8988T (cell line): Measurements from ENCODE around the gene SNN.

Experiments
- DNase-seq: peaks from one replicate; pipeline ENCODE4 v3.0.0; 2011

Gene SNN

GRCh38 chr16:11668623-11669379 is 546 bp downstream of the SNN start:
- DNase-seq, result no peak

GRCh38 chr16:11669380-11670146 is 1.3 kb downstream of the SNN start:
- DNase-seq, result no peak

DNA sequence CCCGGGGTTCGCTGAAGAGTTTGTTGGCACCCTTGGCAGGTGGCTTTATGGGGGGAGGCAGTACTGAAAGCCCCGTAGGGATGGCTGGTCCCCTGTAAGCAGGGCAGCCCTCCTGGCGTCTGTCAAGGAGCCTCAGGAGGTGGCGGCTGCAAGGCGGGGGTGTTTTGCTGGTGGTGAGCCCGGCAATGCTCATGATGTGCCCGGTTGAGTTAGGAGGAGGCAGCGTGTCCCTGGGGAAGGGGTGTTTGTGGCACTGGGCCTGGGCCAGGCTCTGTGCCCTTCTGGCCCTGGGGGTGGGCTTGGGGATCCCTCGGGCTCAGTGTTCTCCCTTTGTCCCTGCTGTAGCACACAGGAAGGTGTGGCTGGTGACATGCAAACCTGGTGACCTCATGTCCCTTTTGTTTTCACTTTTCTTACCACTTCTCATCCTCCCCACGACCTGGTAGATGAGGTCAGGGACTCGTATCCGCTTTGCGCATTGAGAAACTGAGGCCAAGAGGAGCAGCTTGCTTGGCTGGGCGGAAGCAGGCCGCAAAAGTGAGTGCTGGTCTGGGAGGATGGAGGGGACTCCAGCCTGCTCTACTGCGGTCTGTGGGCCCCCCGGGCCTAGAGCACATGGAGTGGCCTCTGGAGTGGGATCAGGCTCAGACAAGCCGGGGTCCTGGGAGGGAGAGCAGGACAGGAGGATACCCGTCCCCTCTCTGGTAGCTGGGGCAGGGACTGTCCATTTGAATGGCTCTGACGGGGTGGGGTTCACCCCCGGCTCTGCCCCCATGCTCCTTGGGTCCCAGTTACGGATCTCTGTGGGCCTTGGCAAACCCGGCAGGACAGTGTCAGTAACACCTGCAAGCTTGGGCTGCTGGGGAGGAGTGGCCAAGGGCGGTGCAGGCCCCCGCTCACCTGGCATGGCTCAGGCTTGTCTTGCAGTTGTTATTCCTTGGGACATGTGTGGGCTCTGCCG is 2.2 kb downstream of the SNN start:
- DNase-seq, result no peak

DNA sequence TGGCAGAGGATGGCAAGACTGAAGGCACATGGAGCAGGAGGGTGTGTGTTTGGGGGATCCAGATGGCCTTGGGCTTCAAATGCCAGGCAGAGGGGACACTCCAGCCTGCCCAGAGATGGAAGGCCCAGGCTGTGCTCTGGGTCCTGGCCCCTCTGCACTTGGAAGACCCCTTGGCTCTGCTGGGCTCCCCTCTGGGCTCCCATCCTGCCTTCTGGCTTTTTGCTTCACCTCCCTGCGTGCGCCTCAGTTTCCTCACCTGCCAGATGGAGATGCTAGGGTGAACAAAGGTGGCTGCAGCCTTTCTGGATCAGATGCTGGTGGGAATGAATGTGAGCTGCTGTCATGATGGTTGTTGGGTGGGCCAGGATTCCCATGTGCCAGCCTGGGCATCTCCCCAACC is 3.0 kb downstream of the SNN start:
- DNase-seq, result no peak

- no peak for DNase-seq
These were observed 3.4 kb downstream of the SNN start for GRCh38 chr16:11671676-11672075.

DNA sequence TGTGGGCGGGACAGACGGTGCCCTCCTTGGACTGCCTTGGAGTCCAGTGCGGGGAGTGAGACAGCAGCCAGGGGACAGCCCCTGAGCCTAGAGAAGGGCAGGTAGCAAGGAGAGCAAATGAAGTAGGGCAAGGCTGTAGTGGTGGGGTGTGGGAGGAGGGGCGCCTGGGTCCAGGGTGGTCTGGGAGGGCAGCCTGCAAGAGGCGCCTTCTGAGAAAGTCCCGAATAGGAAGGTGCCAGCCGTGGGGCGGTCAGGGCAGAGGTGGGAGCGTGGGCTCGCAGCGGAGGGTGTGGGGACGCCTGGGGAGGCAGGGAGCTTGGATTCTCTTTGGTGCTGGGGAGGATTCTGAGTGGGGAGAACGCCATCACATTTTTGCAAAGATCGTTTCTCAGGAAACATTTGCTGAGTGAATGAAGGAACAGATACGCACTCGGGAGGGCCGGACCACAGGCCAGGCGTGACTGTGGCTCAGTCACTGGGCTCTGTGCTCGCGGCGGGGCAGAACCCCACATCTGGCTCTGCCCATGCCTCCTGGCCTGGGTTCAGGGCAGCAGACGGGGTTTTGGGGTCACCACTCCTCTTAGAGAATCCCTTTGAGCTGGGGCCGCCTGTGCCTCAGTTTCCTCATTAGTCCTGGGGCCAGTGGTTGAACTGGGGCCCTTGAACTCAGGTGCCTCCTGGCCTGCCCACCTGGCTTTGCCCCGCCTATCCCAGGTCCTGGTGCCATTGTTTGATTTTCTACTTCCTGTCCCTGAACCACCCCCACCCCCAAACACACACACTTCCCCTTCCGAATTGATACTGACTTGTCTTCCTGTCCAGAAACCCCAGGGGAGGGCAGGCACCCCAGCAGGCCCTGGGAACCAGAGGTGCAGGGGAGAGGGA is 4.2 kb downstream of the SNN start:
- no peak for DNase-seq

- DNase-seq, result no peak
These were observed 5.1 kb downstream of the SNN start for GRCh38 chr16:11673091-11674000.

DNA sequence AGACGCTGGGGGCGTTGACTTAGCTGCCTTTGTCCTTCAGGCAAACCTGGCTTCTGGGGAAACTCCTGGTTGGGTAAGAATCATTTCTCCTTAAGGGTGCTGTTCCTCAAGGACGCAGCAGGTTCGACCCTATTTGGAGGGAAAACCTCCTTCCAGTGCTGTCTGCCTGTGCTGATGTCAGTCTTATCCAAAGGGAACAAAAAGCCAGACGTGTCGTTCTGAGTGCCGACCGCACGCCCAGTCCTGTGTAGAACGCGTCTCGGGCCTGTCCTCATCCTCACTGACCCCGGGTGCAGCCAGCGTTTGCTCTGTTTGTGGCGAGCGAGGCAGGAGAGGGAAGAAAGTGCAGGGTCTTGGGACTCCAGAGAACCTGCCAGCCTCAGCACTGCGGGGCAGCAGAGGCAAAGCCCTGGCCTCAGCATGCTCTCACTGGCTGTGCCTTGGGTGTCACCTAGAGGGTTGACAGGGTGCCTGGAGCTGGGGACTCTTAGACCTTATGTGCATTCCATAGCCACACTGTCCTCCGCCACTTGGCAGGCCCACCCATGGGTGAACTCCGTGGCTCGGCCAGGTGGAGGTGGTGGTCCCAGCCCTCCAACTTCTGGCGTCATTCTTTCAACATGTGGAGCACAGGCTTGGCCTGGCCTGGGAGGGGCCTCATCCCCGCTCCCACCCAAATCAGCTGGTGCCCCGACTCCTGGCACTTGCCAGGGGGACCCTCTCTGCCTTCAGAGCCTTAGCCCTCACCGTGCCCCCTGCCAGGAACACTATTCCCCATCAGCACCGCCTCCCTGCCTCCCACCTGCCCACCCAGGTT is 6.0 kb downstream of the SNN start:
- no peak for DNase-seq

DNA sequence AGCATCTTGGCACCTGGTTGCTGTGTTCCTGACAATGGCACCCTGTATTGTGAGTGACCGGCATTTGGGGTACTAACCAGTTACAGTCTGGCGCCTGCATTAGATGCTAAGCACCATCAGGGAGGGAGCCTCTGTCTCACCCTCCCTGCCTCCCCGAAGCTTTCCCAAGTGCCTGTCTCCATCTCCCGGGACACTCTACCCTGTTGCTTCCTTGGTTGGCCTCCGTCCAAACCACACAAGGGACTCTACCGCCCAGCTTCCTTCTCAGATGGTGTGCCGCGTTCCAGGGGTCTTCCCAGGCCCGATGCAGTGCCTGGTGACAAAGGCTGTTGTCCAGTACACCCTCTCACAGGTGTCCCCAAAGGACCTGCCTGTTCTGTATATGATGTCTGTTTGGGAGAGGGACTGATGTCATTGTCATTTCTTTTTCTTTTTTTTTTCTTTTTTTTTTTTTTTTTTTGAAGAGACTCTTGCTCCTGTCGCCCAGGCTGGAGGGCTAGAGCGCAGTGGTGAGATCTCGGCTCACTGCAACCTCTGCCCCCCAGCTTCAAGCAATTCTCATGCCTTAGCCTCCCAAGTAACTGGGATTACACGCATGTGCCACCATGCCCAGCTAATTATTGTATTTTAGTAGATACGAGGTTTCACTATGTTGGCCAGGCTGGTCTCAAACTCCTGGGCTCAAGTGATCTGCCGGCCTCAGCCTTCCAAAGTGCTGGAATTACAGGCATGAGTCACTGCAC is 6.7 kb downstream of the SNN start:
- DNase-seq, result no peak

- DNase-seq, result no peak
These were observed 7.6 kb downstream of the SNN start for GRCh38 chr16:11675561-11676511.

GRCh38 chr16:11676799-11677198 is 8.5 kb downstream of the SNN start:
- DNase-seq, result no peak

- no peak for DNase-seq
These were observed 9.2 kb downstream of the SNN start for GRCh38 chr16:11677451-11677951.

DNA sequence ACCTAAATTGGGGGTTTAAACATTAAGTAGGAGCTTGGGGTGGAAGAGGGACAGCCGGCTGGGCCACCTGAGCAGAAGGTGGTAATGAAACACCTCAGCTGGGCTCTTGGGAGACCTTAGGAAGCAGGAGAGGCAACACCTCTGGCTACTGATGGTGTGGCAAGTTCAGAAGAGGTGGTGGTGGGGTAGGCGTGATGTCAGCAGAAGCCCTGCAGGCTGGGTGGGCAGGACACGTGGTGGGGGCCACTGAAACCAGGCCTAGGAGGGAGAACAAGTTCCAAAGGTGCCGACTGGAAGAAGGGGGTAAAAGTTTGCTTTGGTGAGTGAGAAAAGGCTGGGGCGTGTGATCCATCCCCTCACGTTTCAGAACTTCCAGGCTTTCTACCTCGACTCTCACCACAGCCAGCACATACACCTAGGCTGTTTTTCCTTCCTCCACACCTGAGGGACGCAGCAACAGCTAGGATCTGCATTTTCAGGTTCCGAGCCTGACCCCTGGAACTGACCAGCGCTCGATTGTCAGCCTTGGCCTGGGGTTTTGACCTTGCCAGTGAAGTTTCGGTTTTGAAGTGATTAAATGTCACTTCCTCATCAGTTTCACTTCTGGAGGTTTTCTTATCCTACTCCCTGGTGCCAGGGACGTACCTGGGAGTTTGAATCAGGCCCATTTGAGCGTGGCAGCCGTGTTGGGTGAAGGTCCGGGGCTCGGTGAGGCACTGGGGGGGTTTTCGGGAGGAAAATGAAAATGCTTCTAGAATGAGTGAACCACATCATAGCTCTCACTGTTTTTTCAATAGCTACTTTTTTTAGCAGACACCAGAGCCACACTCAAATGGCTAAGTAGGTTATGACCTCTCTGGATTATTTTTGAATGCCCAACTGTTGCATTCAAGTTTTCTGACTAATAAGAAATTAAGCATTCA is 10.0 kb downstream of the SNN start:
- DNase-seq, result no peak

DNA sequence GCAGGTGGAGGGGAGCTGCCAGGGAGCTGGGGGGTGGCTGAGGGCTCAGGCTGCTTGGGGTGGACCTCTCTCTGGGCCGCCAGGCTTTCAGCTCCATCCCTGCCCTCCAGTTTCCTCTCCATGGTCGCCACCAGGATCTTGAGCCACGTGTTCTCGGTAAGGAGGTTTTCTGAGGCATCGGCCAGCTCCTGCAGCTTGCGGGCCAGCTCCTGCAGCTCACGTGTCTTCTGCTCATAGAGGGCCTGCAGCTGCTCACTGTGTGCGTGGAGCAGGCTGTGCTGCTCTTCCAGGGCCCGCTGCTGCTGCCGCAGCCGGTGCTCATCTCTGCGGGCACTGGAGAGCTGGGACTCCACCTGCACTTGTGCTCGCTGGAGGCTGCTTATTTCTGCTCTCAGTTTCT is 11.0 kb downstream of the SNN start:
- DNase-seq, result no peak

DNA sequence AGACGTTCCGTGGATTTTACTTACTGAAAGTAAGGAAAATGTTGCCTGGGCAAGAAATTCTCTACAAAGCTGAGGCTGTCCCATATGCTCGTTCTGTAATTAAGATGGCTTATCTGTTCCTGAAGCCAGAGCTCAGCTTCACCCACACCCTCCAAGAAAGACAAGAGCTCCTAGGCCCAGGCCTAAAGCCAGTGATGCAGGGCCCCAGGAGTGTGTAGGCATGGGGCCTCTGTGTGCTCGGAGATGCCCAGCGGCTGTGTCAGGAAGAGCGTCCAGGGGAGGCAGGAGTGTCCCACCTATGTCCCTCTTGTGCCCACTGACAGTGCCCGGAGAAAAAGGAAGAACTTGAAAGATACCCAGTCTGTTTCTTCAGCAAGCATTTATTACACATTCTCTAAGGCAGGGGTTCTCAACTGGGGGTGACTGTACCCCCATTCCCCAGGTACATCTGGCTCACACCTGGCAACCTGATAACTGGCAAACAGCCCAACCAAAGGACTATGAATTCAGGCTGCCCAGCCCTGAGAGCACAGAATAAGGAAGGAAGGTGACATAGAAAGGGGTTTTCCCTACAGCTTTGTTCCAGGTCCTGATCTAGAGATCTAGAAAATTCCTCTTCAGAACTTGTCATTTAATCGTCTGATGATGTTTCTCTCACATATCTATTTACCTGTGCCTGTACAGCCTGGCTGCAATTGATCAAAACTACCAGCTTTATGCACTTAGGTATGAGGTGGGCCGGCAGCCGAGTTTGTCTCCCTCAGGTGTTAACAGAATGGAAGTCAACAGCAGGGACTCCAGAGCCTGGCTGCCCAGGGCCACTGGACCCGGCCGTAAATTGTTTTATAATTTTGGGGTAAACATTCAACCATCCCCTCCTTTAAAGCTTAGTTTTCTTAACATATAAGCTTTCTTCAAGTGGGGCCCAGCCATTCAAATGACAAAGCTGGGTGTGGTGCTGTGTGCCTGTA is 12.0 kb downstream of the SNN start:
- no peak for DNase-seq

DNA sequence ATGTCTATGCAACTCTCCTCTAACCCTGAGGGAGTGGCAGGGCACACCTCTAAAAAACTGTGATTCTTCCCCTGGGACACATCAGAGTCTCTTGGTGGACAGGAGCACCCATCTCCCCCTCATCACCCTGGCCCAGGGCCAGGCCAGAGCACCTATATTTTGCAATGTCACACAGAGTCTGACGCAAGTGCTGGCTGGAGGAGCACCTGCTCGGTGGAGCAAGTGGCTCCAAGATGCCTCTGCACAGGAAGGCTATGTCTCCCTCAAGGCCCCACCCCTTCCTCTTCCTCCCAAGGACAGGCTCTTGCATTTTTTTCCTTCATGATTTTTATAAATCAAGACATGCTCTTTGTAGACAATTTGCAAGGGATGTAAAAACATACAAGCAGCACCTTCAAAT is 13.3 kb downstream of the SNN start:
- no peak for DNase-seq
